H1 (cell line): ENCODE results near the gene ACSF3. TPM values are rescaled to one million over a fixed set of nuclear protein-coding genes. Genes with fewer than 3 reads are reported as not detected.

Experiments used
- BRCA1 ChIP-seq: IDR thresholded peaks from 2 replicates; pipeline ENCODE4 v1.6.1; 2012; ENCODE audit warnings: low read depth, low read length, improper control_type of control experiment
- GTF2F1 ChIP-seq: IDR thresholded peaks from 2 replicates; pipeline ENCODE4 v1.6.1; 2012; ENCODE audit warnings: low read depth, low read length, improper control_type of control experiment, borderline replicate concordance
- RAD21 ChIP-seq, 2 experiments: IDR thresholded peaks in 1 of 2; conservative IDR thresholded peaks in 1 of 2; 2 replicates each; pipeline ENCODE4 v1.6.1; 2011; ENCODE audit warnings: low read depth in 2 of 2, low read length in 2 of 2, improper control_type of control experiment in 1 of 2, inconsistent platforms in 1 of 2, mild to moderate bottlenecking in 1 of 2, moderate library complexity in 1 of 2
- RFX5 ChIP-seq: IDR thresholded peaks from 2 replicates; pipeline ENCODE4 v1.6.1; 2011; ENCODE audit warnings: low read depth, low read length, improper control_type of control experiment, borderline replicate concordance
- TBP ChIP-seq: IDR thresholded peaks from 2 replicates; pipeline ENCODE4 v1.6.1; 2011; ENCODE audit warnings: low read depth, low read length, improper control_type of control experiment
- USF2 ChIP-seq: IDR thresholded peaks from 2 replicates; pipeline ENCODE4 v1.6.1; 2011; ENCODE audit warnings: low read length, improper control_type of control experiment
- polyA plus RNA-seq, 7 experiments: library from polyadenylated mRNA; depleted of rRNA in 3 of 7; stranded (reverse) in 5 of 7; unstranded in 2 of 7; fragments of >200 nt in 5 of 7; fragments of 200-250 nt in 2 of 7; gene quantifications; 1 replicate in 5 of 7; 2 replicates in 1 of 7; 4 replicates in 1 of 7; pipeline versions ENCODE4 v1.2.1 to v1.2.3, GENCODE V29; 2011 to 2013; ENCODE audit warnings: missing spikeins in 2 of 7, mixed read lengths in 2 of 7
- total RNA-seq: library from RNA; stranded (reverse); fragmentation: NEBNext Ultra II Directional; extraction: Animal tissue kit (Norgen Biotek cat#: 25700); gene quantifications from 2 replicates; pipeline ENCODE4 v1.2.1, GENCODE V29; 2021

ACSF3 gene
- total and polyA plus RNA-seq, 2 of the 8 experiments (the other 6 are each of a cell fraction or from before 2014, with no cell fraction given), result 15.6 to 22.9 TPM

- no peak for TF ChIP-seq BRCA1
- TF ChIP-seq RFX5, result no peak
- no peak for TF ChIP-seq GTF2F1
- no peak for TF ChIP-seq RAD21 (IDR thresholded peaks at IDR 0.05 in 1 of 2, conservative IDR thresholded peaks at IDR 0.05 in 1 of 2; ENCODE audit: low read depth in 2 of 2, low read length in 2 of 2)
- no peak for TF ChIP-seq TBP
- no peak for TF ChIP-seq USF2
- TF ChIP-seq, all 59 proteins: peak for 0
Observed at GRCh38 chr16:89104303-89104702, 10.7 kb downstream of the ACSF3 start (continued).
